Measurements from ENCODE around the gene B4GALT5.
A peak's percentile ranks its signal among the peaks of the same experiment; 100 is the strongest.

Gene B4GALT5

GRCh38 chr20:49700411-49701185 lies 13.1 kb downstream of the B4GALT5 start:
- no peak for DNase-seq

DNA sequence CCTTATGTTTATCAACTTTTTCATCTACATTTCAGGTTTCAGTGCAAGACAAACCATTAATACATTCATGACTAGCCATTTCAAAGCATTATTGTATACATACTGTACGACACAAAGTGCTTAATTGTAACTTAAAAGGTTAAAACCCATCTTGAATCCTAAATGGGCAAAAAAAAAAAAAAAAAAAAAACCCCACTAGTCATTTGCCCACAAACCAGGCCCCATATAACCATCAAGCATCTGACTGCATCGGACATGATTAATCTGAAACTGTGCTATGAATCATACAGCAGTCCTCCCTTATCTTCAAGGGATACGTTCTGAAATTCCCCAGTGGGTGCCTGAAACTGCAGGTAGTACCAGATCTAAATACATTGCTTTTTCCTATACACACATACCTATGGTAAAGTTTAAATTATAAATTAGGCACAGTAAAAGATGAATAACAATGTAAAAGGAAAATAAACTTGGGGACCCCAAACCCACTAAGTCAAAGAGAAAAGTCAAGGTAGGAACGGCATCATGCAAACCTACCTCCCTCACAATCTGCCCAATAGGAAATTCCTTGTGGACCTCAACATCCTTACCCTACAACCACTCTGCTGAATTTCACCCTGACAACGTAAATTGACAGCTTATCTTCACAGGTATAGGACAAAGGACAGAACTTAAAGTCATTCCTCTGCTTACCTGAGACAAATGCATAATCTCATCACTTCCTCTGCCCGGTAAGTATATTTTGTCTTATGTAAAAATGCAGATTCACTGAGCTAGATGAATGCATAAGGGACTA lies 14.3 kb downstream of the B4GALT5 start:
- DNase-seq = no peak

DNA sequence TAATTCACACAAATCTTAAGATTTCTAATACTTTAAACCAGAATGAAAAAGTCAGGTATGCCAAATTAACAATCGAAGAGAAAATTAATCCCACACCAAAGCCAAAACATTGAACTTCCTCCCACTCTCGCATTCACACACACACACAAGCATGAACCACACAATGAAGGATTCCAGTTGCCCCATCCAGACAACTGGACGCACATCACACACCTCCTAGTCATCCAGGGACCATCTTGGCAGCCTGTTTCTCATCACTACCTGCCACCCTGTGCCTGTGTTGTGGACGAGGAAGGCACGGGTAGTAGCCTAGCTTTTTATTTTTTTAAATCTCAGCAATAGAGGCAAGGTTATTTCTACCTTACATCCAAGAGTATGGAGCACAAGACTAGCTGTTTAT lies 15.2 kb downstream of the B4GALT5 start:
- no peak for DNase-seq

DNA sequence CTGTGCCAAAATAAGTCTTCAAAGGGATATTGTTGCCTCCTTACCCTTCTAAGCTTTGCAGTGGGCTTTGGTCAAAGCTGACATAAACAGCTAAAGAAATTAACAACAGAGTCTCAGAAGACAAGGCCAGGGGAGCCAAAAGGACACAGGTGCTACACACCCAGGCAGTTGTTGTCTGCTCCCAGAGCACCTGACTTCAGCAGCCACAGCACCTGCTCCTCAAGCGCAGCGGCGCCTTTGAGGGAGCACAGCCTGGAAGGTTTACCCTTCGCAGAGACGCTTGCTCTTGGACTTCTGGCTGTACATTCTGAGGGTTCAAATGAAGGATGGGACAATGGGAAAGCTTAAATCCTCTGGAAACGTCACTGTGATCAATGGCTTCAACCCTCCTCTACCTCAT lies 16.6 kb downstream of the B4GALT5 start:
- DNase-seq = peak in 1 of 14 donors; percentile 58

DNA sequence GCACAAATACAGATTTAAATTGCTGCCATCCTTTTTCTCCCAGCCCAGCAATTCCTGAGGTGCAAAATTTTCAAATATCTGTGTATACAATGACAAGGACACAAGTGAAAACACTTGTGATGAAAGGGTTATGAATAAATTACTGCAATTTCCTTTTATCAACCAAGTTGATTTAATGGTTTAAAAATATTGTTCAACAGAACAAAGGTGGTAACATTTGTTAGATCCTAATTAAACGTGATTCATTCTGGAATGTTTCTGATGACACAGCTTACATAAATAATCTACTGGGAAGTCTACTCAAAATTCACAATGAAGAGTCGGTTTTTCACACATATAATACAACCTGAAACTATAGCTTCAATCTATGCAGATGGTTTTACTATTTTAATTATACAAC lies 17.1 kb downstream of the B4GALT5 start:
- no peak for DNase-seq

DNA sequence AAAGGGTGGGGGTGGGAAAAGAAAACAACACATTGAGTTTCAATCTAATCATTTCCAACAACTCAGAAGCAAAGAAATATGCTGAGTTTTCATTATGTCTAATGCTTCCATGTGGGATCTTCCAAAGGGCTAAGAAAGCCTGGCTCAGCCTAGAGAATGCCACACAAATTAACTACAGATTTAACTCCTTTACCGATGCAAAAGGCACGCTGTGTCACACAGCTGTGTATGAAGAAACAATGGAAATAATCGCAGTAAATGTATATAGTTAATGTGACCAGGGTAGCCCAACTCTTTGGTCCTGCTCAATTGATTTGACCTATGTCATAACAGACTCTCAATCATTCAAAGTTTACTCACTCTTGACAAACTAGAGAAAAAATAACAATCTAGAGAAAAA lies 17.8 kb downstream of the B4GALT5 start:
- no peak for DNase-seq

GRCh38 chr20:49694450-49695071 lies 19.1 kb downstream of the B4GALT5 start:
- DNase-seq = no peak

- no peak for DNase-seq
Measured at GRCh38 chr20:49693435-49694171, 20.1 kb downstream of the B4GALT5 start.

DNA sequence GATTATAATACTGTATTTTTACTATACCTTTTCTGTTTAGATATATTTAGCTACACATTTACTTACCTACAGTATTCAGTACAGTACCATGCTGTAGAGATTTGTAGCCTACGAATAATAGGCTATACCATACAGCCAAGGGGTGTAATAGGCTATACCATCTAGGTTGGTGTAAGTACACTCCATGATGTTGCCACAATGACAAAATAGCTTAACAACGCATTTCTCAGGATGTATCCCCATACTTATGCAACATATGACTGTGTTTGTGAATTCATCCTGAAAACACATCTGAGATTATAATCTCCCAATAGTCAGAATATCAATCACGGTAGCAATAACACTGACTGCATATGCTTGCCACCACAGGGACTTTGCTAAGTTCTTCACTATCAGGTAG lies 20.7 kb downstream of the B4GALT5 start:
- no peak for DNase-seq

GRCh38 chr20:49691818-49692568 lies 21.7 kb downstream of the B4GALT5 start:
- DNase-seq = no peak

GRCh38 chr20:49690899-49691620 lies 22.6 kb downstream of the B4GALT5 start:
- DNase-seq = peak in 1 of 14 donors; percentile 16

GRCh38 chr20:49687595-49688567 lies 25.8 kb downstream of the B4GALT5 start:
- DNase-seq = peak in 6 of 14 donors; percentile 17 to 45 (median 35)

GRCh38 chr20:49685809-49686208 lies 27.9 kb downstream of the B4GALT5 start:
- peak in 1 of 14 donors; percentile 44 for DNase-seq

GRCh38 chr20:49685161-49685601 lies 28.5 kb downstream of the B4GALT5 start:
- DNase-seq = peak in 10 of 14 donors; percentile 16 to 68 (median 39)

GRCh38 chr20:49684335-49684997 lies 29.2 kb downstream of the B4GALT5 start:
- no peak for DNase-seq

DNA sequence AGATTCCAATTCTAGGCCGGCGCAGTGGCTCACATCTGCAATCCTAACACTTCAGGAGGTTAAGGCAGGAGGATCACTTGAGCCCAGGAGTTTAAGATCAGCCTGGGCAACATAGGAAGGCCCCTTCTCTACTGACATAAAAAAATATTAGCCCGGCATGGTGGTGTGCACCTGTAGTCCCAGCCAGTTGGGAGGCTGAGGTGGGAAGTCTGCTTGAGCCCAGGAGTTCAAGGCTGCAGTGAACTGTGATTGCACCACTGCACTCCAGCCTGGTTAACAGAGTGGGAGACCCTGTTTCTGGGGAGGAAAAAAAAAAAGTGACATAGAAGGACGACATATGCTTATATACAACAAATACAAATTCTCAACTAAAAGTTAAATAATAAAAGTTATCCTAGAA lies 30.9 kb downstream of the B4GALT5 start:
- no peak for DNase-seq

GRCh38 chr20:49682278-49682677 lies 31.4 kb downstream of the B4GALT5 start:
- DNase-seq = no peak

DNA sequence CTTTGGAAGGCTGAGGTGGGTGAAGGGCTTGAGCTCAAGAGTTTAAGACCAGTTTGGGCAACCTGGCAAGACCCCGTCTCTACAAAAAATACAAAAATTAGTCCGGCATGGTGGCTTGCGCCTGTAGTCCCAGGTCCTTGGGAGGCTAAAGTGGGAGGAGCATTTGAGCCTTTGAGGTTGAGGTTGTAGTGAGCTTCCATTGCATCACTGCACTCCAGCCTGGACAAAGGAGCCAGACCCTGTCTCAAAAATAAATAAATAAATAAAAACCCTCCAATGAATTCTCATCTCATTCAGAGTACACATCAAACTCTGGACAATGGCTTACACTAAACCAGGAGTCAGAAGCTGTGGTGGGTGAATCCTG lies 31.8 kb downstream of the B4GALT5 start:
- DNase-seq = no peak

GRCh38 chr20:49680484-49680883 lies 33.2 kb downstream of the B4GALT5 start:
- DNase-seq = no peak
